ENCODE results near the gene RBM38. TPM values are rescaled to one million over a fixed set of nuclear protein-coding genes. Genes with fewer than 3 reads are reported as not detected.

The RBM38 gene
- total RNA-seq, 1 experiment from 2014 or later: 39.2 TPM

- peak overlapping the region; percentile 5 for H3K27ac Mint-ChIP-seq (ENCODE audit: unreplicated experiment)
- TF ChIP-seq CTCF (IDR thresholded peaks at IDR 0.05; ENCODE audit: insufficient read depth in 1 of 2, low read depth in 1 of 2, low read length in 1 of 2, severe bottlenecking in 1 of 2, unreplicated experiment in 1 of 2): no peak
- Histone ChIP-seq H3K4me3 (ENCODE audit: low read depth, low read length) (no peak overlapping the region), H3K27me3 (replicated peaks; ENCODE audit: control insufficient read depth, insufficient read depth, low read length) (no peaks in the 10 kb centered on the region; the same call in none of the 2 replicates), H3K9me3 (no peaks in the 10 kb centered on the region), H3K36me3 (ENCODE audit: control insufficient read depth, insufficient read depth, low read length) (no peaks in the 10 kb centered on the region), H3K4me1 (peaks cover 7% of the 10 kb centered on the region; the same call in 1 of the 2 replicates)
- H3K4me3 Mint-ChIP-seq (ENCODE audit: unreplicated experiment): no peak overlapping the region
- BruUV-seq (replicated peaks): no TSS peak
- no peaks in the 10 kb centered on the region for H3K9me3 Mint-ChIP-seq (ENCODE audit: unreplicated experiment)
- no peaks in the 10 kb centered on the region for H3K4me1 Mint-ChIP-seq (ENCODE audit: low read depth, unreplicated experiment)
- intact Hi-C loops (cut with micrococcal nuclease; ENCODE audit: unreplicated experiment): no loop called here
- ChIA-PET POLR2A (no interaction called here), CTCF (no interaction called here)
- DNase-seq: no peak
- H3K27me3 Mint-ChIP-seq (ENCODE audit: insufficient read depth, unreplicated experiment): no peaks in the 10 kb centered on the region
- H3K36me3 Mint-ChIP-seq (ENCODE audit: insufficient read depth, unreplicated experiment): no peaks in the 10 kb centered on the region
Observed at GRCh38 chr20:57439993-57440392, 48.8 kb downstream of the RBM38 start.

- no TSS peak for BruUV-seq (replicated peaks)
- Histone ChIP-seq H3K4me3 (ENCODE audit: low read depth, low read length) (no peak overlapping the region), H3K4me1 (no peaks in the 10 kb centered on the region), H3K9me3 (peaks cover 5% of the 10 kb centered on the region), H3K36me3 (ENCODE audit: control insufficient read depth, insufficient read depth, low read length) (no peaks in the 10 kb centered on the region), H3K27me3 (replicated peaks; ENCODE audit: control insufficient read depth, insufficient read depth, low read length) (no peaks in the 10 kb centered on the region; the same call in none of the 2 replicates)
- no peak overlapping the region for H3K4me3 Mint-ChIP-seq (ENCODE audit: unreplicated experiment)
- no peak for TF ChIP-seq CTCF (IDR thresholded peaks at IDR 0.05; ENCODE audit: insufficient read depth in 1 of 2, low read depth in 1 of 2, low read length in 1 of 2, severe bottlenecking in 1 of 2, unreplicated experiment in 1 of 2)
- H3K9me3 Mint-ChIP-seq (ENCODE audit: unreplicated experiment): no peaks in the 10 kb centered on the region
- intact Hi-C loops (cut with micrococcal nuclease; ENCODE audit: unreplicated experiment): no loop called here
- ChIA-PET CTCF (no interaction called here), POLR2A (no interaction called here)
- no peak overlapping the region for H3K27ac Mint-ChIP-seq (ENCODE audit: unreplicated experiment)
- H3K4me1 Mint-ChIP-seq (ENCODE audit: low read depth, unreplicated experiment): no peaks in the 10 kb centered on the region
- no peak for DNase-seq
- no peaks in the 10 kb centered on the region for H3K36me3 Mint-ChIP-seq (ENCODE audit: insufficient read depth, unreplicated experiment)
- peaks cover 2% of the 10 kb centered on the region for H3K27me3 Mint-ChIP-seq (ENCODE audit: insufficient read depth, unreplicated experiment)
Observed at GRCh38 chr20:57440678-57441509, 49.7 kb downstream of the RBM38 start.

GRCh38 chr20:57441510-57442154 is 50.4 kb downstream of the RBM38 start:
- no peaks in the 10 kb centered on the region for H3K9me3 Mint-ChIP-seq (ENCODE audit: unreplicated experiment)
- no TSS peak for BruUV-seq (replicated peaks)
- no peak overlapping the region for H3K4me3 Mint-ChIP-seq (ENCODE audit: unreplicated experiment)
- Histone ChIP-seq H3K36me3 (ENCODE audit: control insufficient read depth, insufficient read depth, low read length) (no peaks in the 10 kb centered on the region), H3K9me3 (peaks cover 8% of the 10 kb centered on the region), H3K27me3 (replicated peaks; ENCODE audit: control insufficient read depth, insufficient read depth, low read length) (no peaks in the 10 kb centered on the region; the same call in none of the 2 replicates), H3K4me1 (no peaks in the 10 kb centered on the region), H3K4me3 (ENCODE audit: low read depth, low read length) (no peak overlapping the region)
- H3K4me1 Mint-ChIP-seq (ENCODE audit: low read depth, unreplicated experiment): no peaks in the 10 kb centered on the region
- H3K36me3 Mint-ChIP-seq (ENCODE audit: insufficient read depth, unreplicated experiment): no peaks in the 10 kb centered on the region
- CTCF ChIA-PET: no interaction called here
- no peak overlapping the region for H3K27ac Mint-ChIP-seq (ENCODE audit: unreplicated experiment)
- DNase-seq: no peak
- intact Hi-C loops (cut with micrococcal nuclease; ENCODE audit: unreplicated experiment): no loop called here
- peaks cover 2% of the 10 kb centered on the region for H3K27me3 Mint-ChIP-seq (ENCODE audit: insufficient read depth, unreplicated experiment)
- POLR2A ChIA-PET: no interaction called here
- TF ChIP-seq CTCF (IDR thresholded peaks at IDR 0.05; ENCODE audit: insufficient read depth in 1 of 2, low read depth in 1 of 2, low read length in 1 of 2, severe bottlenecking in 1 of 2, unreplicated experiment in 1 of 2): no peak

Measured in Caco-2 (cell line).